ENCODE results near the gene HSD17B8.
"Not testable (repeated sequence)": the region's sequence is repeated elsewhere in the genome, so short reads cannot be mapped to it uniquely, and the experiment has no call there.

Gene HSD17B8

DNA sequence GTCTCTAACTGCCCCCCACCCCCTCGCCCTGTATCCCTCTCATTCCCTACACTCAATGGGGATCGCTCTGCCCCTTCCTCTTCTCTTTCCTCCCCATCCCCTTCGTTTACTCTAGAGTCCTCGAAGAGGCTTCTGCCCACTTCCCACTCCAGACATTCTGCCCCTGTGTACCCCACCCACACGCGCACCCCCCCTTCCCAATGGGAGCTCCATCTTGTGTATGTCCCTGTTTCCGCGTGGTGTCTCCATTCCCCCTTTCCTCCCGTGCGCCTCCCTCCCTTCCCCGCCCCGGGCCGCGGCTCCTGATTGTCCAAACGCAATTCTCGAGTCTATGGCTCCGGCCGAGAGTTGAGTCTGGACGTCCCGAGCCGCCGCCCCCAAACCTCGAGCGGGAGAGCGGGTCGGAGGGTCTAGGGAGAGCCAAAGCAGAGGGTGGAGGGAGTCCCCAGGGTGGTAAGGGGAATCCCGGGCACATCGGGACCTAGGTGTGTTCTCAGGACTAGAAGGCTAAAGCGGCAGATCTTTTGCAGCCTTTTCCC, 3.2 kb downstream of the HSD17B8 start:
- DNase-seq = peak; percentile 34

DNA sequence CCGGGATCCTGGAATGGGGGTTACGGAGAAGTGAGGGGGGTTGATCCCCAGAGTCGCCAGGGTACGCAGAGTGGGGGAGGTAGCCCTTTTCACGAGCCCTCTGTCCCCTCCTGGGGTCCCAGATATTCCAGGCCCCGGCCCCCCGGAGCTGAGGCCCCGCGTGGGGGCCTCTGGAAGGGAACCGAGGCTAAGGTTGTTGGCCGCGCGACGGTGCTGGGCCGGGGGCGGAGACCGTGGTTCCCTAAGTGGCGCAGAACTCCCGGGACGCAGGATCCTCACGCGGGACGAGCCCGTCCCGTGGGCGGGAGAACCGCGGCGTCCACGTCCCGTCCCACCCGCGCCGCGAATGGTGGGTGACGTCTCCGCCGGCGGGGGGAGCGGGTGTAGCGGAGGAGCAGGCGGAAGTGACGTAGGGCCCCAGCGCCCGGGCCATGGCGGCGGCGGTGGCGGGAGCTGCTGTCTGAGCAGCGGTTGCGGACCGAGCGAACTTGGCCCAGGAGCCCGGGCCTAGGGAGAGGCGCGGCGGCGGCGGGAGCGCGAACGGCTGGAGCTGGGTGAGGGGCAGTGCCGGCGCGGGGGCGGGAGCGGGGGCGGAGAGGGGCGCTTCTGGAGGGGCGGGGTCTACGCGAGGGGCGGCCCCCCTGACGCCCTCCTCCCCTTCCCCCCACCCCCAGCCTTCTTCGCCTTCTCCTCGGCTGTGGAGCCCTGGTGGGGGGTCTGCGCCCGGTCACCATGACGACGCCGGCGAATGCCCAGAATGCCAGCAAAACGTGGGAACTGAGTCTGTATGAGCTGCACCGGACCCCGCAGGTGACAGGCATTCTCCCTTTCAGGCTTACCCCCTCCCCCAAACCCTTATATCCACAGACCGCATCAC, 3.9 kb downstream of the HSD17B8 start, which contains the start of gene RING1:
TSS of gene RING1 (plus strand) at position 410 of the 877 bp plus-strand sequence. CDS start at position 733, 323 bp downstream.
- peak; percentile 88 for DNase-seq

DNA sequence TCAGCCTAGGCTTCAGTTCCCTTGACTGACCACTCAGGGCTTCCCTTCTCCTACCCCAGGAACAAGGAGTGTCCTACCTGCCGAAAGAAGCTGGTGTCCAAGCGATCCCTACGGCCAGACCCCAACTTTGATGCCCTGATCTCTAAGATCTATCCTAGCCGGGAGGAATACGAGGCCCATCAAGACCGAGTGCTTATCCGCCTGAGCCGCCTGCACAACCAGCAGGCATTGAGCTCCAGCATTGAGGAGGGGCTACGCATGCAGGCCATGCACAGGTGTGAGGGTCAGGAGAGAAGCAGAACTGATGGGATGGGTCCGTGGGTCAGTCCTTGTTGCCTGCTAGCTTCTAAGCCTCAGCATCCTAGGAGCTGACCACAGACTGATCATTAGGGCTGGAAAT, 5.4 kb downstream of the HSD17B8 start:
- no peak for DNase-seq

- DNase-seq = no peak
Measured at GRCh38 chr6:33211136-33211535, 6.7 kb downstream of the HSD17B8 start.

DNA sequence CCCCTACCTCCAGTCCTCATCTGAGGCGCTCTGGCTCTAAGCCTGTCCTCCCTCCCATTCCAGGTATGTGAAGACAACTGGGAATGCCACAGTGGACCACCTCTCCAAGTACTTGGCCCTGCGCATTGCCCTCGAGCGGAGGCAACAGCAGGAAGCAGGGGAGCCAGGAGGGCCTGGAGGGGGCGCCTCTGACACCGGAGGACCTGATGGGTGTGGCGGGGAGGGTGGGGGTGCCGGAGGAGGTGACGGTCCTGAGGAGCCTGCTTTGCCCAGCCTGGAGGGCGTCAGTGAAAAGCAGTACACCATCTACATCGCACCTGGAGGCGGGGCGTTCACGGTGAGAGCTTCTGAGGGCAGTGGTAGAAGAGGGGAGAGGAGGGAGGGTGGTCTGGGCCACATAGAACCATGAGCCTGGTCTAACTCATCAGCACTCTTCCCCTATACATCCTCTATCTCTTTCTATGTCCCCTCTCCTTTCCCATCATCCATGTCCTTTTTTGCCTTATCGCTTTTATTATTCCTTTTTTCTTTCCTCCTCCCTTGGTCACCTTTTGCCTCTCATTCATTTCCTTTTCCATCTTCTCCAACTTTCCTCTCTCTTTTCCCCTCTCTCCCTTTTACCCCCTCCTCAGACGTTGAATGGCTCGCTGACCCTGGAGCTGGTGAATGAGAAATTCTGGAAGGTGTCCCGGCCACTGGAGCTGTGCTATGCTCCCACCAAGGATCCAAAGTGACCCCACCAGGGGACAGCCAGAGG, 7.4 kb downstream of the HSD17B8 start:
- DNase-seq = no peak

DNA sequence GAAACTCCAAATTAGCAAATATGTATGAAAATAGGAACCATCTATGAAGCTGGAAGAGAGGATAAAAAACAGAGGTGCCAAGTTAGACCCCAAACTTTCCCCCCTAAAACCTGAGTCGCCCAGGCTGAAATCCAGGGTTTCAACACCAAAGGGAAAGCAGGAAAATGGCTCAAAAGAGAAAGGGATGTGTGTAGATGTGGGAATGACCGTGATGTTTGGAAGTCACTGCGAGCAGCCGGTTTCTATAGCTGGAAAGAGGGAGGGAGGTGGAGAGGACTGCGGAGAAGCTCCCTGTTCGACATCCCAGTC, 8.4 kb downstream of the HSD17B8 start:
- no peak for DNase-seq

- peak; percentile 27 for DNase-seq
Measured at GRCh38 chr6:33213166-33213988, 8.9 kb downstream of the HSD17B8 start.

DNA sequence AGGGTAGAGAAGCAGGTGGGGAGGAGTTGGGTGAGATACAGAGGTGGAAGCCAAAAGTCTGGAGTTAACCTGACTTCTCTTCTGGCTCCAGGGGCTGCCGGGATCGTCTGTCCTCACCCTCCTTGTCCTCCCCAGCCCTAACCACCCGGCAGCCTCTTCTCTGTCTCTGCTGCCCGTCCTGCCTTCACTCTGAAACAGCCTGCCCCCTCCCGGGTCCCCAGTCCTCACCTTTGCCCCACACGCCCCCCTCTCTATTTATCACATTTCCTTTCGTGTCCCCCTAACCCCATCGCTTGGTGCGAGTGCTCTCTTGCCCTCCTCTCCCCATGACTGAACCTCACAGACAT, 9.5 kb downstream of the HSD17B8 start:
- DNase-seq = no peak

- no peak for DNase-seq
Measured at GRCh38 chr6:33215271-33216116, 11.0 kb downstream of the HSD17B8 start.

- no peak for DNase-seq
Measured at GRCh38 chr6:33216117-33216649, 11.7 kb downstream of the HSD17B8 start.

- no peak for DNase-seq
Measured at GRCh38 chr6:33217246-33217645, 12.8 kb downstream of the HSD17B8 start.

- no peak for DNase-seq
Measured at GRCh38 chr6:33217681-33218080, 13.2 kb downstream of the HSD17B8 start.

GRCh38 chr6:33226503-33227120, 22.2 kb downstream of the HSD17B8 start:
- DNase-seq = not testable (repeated sequence)

- no peak for DNase-seq
Measured at GRCh38 chr6:33235221-33235634, 30.8 kb downstream of the HSD17B8 start.

GRCh38 chr6:33236328-33236727, 31.9 kb downstream of the HSD17B8 start:
- DNase-seq = no peak

GRCh38 chr6:33236852-33237251, 32.4 kb downstream of the HSD17B8 start:
- DNase-seq = no peak

DNA sequence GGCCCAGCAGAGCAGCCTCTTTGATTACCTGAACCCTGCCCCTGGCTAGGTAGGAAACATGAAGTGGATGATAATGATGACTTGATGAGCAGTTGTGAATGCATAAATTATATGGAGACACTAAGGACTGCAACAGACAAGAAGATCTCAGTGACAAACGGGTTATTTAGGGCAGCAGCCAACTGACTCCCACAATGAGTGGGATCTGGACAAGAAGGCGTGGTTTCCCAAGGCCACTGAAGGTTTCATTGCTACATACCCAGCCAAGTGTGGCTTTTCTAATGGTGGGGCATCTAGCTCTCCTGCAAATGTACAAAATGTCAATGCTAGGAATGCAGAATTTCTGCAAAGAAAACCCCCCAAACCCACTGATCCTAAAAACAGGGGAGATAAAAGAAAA, 33.3 kb downstream of the HSD17B8 start:
- no peak for DNase-seq

GRCh38 chr6:33241968-33242367, 37.5 kb downstream of the HSD17B8 start:
- no peak for DNase-seq

DNA sequence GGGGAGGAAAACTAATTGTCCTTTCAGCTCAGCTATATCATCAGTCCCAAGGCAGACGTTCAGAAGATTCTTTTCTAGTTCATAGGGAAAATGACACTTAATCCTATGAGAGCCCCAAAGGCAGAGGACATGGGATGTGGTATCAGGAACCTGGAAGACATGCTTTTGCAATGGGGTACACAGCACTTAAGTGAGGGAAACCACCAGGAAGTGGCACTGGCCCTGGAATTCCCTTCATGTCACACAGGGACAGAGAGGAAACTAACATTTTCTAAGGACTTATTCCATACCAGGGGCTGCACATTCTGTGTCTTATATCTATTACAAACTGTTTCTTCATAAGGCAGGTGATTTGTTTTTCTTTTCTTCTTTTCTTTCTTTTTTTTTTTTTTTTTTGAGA, 39.0 kb downstream of the HSD17B8 start:
- no peak for DNase-seq

- peak; percentile 91 for DNase-seq
Measured at GRCh38 chr6:33247977-33248642, 43.7 kb downstream of the HSD17B8 start.

- DNase-seq = no peak
Measured at GRCh38 chr6:33248643-33248931, 44.1 kb downstream of the HSD17B8 start.
